Stimulated activated CD4-positive, alpha-beta T cell treated with anti-CD3 and anti-CD28 coated beads, TNF-alpha, amount 100 ng/mL, for 4 hours (primary cell): Measurements from ENCODE around the gene ACTMAP.
"Not testable (repeated sequence)": the region's sequence is repeated elsewhere in the genome, so short reads cannot be mapped to it uniquely, and the experiment has no call there.

Experiments used
- DNase-seq, 3 experiments: peaks; one replicate each; pipeline ENCODE4 v3.0.0-alpha.2; 2020; ENCODE audit warnings: low read depth in 3 of 3

ACTMAP gene

DNA sequence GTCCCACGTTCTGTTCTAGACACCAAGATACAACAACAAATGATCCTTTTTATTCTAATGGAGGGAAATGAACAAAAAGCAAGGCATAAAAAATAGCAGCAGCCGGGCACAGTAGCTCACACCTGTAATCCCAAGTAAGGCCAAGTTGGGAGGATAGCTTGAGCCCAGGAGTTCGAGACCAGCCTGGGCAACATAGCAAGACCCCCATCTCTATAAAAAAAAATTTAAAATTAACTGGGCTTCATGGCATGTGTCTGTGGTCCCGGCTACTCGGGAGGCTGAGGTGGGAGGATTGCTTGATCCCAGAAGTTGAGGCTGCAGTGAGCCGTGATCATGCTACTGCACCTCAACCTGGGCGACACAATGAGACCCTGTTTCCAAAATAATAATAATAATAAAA lies 26.1 kb upstream of the ACTMAP start:
- no peak for DNase-seq

DNA sequence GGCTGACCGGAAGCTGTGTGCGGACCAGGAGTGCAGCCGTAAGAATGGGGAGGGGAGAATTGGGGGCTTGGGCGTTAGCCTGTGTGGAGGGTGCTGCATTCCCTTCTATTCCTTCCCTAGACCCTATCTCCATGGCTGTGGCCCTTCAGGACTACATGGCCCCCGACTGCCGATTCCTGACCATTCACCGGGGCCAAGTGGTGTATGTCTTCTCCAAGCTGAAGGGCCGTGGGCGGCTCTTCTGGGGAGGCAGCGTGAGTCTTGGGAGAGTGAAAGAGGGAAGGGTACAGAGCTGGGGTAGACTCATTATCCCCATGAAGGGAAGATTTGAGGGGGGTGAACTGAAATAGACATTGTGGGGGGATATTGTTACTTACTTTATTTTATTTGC lies 25.4 kb upstream of the ACTMAP start:
- no peak for DNase-seq

DNA sequence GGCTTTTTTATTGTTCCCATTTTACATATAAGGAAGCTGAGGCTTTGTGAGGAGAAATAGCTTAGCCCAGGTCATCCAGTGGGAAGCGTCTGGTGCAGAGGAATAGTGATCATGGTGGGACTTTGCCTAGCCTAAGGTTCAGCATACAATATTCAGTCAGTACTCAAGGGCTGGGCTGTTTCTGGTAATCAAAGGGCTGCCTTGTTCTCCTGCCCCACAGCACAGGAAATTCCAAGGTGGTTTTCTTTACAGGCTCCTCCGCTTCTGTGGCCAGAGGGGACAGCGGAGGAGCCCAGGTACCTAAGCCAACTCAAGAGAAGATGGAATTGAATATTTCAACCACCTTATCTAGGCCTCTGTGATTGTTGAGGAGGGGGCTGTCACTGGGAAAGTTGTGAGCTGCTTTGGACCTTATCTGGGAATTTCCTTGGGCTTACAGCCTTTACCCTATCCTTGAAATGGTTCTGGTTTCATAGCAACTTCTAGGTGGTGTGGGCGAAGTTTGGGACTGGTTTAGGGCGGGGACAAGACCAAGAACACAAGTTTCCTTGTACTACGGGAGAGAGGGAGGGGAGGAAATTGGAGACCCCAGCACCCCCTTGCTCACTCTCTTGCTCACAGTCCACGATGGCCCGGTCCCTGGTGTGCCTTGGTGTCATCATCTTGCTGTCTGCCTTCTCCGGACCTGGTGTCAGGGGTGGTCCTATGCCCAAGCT lies 24.8 kb upstream of the ACTMAP start, which contains the start of gene MIA:
Gene MIA (plus strand): TSS at position 606 of the 716 bp plus-strand sequence. CDS start 22 bp downstream, at position 628.
- DNase-seq: no peak

DNA sequence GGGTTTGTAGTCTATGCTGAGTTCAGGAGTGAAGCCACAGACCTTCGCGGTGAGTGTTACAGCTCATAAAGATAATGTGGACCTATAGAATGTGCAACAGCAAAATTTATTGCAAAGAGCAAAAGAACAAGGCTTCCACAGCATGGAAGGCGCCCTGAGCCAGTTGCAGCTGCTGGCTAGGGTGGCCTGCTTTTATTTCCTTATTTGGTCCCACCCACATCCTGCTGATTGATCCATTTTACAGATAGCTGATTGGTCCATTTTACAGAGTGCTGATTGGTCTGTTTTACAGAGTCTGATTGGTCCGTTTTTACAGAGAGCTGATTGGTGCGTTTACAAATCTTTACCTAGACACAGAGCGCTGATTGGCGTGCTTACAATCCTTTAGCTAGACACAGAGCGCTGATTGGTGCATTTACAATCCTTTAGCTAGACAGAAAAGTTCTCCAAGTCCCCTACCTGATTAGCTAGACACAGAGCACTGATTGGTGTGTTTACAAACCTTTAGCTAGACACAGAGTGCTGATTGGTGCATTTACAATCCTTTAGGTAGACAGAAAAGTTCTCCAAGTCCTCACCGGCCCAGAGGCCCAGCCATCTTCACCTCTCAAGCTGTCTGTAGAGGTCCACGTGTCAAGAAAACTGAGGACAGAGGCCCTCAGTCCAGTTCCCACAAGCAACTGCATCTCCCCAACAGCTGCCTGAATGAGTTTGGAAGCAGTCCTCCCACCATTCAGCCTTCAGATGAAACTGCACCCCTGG lies 21.0 kb upstream of the ACTMAP start:
- not testable (repeated sequence) for DNase-seq

DNA sequence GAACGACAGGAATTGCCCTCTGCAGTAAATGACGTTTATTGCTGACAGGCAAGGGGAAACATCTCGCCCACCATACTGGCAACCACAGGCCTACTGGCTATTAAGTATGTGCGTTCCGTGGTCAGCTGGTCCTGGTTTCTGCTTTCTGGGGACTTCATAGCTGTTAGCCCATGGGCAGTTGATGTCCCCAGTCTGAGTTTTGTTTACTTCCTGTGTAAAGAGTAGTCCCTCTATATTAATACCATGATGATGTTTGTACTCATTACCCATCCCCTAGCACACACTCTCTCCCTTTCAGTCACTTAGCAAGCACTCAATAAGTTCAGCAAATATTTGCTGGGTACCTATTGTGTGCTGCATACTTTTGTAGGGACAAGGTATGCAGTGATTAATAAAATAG lies 18.6 kb upstream of the ACTMAP start:
- no peak for DNase-seq

DNA sequence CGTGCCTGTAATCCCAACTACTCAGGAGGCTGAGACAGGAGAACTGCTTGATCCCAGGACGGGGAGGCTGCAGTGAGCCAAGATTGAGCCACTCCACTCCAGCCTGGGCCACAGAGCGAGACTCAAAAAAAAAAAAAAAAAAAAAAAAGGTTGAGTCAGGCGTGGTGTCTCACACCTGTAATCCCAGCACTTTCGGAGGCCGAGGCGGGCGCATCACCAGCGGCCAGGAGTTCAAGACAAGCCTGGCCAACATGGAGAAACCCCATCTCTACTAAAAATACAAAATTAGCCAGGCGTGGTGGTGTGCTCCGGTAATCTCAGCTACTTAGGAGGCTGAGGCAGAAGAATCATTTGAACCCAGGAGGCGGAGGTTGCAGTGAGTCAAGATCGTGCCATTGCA lies 16.1 kb upstream of the ACTMAP start:
- DNase-seq: not testable (repeated sequence)

DNA sequence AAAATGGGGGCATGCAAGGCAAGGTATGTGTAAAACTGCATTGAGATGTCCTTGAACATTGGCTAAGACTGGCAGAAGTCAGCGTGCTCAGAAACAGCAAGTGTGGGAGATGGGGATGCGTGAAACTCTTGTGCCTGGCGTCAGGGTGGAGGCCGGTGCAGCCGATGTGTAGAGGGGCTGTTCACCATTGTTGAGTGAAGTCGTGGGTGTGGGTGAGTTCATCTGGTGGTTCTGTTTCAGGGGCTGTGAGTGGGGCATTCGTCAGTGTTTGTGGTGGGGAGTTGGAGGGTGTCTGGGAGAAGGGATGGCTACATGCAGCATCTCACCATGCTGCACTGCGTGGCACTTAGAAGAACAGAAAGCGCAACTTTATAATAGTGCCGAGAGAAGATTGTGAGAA lies 13.7 kb upstream of the ACTMAP start:
- DNase-seq: no peak

DNA sequence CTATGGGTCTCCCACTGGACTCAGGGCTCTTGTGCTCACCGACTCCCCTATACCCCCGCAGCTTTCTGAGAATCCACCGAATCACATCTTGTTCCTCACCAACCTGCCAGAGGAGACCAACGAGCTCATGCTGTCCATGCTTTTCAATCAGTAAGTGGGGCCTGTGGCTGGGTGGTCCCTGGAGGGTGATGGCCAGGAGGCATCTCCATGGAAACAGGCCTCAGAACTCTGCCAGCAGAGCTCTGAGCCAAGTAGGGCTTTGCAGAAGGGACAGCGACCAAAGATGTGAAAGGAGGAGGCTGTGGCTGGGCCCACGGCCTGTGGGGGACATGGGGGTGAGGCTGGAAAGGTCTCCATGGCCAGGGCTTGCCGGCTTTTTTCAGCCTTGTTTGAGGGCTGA lies 13.2 kb upstream of the ACTMAP start:
- no peak for DNase-seq

DNA sequence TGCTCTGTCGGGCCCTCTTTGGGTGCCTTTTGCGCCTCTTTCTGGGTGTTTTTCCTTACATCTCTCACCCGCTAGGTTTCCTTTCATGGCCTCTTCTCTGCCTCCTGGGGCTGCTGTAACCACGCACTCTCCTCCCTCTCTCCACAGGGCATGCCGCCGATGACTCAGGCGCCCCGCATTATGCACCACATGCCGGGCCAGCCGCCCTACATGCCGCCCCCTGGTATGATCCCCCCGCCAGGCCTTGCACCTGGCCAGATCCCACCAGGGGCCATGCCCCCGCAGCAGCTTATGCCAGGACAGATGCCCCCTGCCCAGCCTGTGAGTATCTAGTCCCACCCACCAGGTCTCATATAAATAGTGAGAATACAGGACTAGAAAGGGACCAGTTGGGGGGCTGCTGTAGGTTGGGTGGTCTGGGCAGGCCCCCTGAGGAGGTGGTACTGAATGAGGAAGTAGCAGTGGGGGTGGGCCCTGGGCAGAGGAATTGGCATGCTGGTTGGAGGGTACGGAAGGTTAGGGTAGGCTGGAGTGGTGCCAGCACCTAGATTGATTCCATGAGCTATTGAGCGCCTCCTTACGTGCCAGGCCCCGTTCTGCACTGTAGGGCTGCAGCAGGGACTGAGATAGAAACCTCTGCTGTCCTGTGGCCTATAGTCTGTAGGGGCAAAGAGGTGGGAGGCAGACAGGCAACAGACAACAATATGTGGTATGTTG lies 12.6 kb upstream of the ACTMAP start:
- DNase-seq: no peak

DNA sequence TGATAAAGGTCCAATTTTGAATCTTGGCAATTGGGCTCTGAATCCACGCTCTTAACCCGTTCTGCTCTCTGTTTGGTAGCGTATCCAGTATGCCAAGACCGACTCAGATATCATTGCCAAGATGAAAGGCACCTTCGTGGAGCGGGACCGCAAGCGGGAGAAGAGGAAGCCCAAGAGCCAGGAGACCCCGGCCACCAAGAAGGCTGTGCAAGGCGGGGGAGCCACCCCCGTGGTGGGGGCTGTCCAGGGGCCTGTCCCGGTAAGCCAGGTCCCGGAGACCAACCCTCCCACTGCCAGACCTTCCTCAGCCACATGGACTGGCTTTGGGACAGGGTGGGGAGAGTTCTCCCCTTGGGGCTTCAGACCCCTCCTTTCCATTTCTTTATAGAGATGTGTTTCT lies 9.1 kb upstream of the ACTMAP start:
- no peak for DNase-seq

DNA sequence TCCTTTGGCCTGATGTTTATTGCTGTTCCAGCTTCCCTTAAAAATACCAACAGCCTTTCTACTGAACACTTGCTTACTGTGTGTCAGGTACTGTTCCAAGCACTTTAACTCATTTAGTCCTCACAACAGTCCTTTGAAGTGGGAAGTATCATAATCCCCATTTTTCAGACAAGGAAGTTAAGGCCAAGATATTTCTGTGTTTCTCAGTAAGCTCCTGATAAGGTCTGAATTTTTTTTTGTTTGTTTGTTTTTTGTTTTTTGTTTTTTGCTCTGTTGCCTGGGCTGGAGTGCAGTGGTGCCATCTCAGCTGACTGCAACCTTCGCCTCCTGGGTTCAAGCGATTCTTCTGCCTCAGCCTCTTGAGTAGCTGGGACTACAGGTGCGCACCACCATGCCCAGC lies 8.2 kb upstream of the ACTMAP start:
- DNase-seq: no peak

DNA sequence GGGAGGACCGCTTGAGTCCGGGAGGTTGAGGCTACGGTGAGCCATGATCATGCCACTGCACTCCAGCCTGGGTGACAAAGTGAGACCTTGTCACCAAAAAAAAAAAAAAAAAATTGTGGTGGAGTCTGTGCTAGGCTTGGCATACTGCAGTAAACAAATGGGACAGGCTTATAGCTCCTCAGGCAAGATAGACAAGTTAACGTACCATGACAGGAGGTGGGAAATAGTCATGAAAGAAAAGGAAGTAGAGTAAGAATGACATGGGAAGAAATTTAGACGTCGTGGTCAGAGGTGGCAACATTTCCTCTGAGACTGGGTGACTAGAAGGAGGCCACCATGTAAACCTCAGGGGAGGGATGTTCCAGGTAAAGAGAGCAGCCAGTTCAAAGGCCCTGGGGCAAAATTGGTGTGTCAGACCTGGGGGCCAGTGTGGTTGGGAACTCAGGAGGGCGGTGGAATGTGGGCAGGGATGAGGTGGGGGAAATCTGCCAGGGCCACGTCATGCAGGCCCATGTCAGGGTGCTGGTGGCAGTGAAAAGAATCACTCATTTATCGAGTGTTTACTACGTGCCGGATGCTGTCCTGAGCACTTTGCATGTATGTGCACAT lies 6.3 kb upstream of the ACTMAP start:
- no peak for DNase-seq

DNA sequence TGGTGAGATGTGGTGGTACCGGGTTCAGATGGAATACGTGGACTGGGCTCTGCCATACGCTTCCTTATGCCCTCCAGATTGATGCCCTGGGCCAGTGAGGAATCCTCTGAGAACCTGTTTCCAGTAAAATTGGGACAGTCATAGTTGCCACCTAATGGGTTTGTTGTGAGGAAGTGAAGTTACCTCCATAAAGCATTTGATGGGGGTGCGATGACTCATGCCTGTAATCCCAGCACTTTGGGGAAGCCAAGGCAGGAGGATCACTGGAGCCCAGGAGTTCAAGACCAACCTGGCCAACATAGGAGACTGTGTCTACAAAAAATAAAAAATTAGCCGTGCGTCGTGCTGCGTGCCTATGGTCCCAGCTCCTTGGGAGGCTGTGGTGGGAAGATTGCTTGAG lies 5.5 kb upstream of the ACTMAP start:
- no peak for DNase-seq

DNA sequence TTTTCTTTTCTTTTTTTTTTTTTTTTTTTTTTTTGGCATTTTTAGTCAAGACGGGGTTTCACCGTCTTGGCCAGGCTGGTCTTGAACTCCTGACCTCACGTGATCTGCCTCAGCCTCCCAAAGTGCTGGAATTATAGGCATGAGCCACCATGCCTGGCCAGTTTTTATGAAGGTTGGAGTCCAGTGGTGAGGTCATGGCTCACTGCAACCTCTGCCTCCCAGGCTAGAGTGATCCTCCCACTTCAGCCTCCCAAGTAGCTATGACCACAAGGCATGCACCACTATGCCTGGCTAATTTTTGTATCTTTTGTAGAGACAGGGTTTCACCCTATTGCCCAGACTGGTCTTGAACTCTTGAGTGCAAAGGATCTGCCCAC lies 5.0 kb upstream of the ACTMAP start:
- DNase-seq: no peak

DNA sequence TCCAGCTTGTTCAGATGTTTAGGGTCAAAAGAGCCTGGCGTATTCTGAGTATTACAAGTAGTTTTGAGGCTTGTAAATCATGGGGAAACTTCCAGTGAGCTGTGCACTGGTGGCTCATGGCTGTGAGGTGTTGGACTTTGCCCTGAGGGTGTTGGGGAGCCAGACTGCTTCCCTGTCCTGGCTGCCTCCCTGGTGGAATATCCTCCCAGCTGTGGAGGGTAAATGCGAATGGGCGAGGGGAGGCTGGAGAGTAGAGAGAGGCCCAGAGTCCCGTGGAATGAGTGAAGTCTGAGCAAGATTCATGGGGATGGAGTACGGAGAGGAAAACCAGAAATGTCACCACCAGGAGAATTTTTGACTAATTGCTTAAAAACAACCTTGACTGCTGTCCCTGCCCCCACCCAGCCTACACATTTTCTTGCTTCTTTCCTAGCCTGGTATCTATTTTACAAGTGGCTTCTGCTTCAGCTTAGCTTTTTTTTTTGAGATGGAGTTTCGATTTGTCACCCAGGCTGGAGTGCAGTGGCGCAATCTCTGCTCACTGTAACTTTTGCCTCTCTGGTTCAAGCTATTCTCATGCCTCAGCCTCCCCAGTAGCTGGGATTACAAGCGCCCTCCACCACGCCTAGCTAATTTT lies 4.5 kb upstream of the ACTMAP start:
- DNase-seq: no peak

DNA sequence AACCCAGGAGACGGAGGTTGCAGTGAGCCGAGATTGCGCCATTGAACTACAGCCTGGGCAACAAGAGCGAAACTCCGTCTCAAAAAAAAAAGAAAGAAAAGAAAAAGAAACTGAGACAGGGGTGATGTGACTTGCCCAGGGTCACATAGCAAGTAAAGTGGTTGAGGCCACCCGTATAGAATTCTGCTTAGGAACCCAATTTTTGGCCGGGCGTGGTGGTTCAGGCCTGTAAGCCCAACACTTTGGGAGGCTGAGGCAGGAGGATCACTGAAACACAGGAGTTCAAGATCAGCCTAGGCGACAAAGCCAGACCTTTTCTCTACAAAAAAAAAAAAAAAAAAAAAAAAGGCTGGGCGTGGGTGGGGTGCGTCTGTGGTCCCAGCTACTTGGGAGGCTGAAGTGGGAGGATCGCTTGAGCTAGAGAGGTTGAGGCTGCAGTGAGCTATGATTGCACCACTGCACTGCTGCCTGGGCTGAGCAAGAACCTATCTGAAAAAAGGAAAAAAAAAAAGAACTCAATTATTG lies 2.0 kb upstream of the ACTMAP start:
- no peak for DNase-seq

DNA sequence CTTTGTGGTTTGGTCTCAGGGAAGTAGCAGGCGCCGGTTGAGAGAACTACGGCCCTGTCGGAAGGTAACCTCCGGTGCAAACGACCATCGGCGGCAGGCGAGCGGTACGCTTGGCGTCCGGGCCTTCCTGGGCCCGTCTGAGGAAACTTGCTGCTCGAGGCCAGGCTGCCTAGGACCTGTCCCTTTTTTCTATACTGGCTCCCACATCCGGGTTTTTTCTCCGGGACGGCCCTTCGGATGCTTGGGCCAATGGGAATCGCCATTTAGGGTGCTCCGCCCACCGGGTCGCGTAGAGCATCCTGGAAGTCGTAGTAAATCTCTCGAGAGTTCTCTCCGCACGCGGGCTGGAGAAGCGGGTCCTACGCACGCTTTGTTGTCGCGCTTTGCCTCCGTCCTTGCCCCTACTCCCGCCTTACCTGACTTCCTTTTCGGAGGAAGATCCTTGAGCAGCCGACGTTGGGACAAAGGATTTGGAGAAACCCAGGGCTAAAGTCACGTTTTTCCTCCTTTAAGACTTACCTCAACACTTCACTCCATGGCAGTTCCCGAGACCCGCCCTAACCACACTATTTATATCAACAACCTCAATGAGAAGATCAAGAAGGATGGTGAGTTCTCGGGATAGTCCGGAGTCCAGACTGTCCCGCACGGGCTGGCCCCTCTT lies 729 bp upstream of the ACTMAP start, which contains the start of gene SNRPA:
Gene SNRPA (plus strand): TSS at position 330 of the 664 bp plus-strand sequence. CDS start 206 bp downstream, at position 536.
- DNase-seq: peak; percentile 92 to 95 (median 92)

DNA sequence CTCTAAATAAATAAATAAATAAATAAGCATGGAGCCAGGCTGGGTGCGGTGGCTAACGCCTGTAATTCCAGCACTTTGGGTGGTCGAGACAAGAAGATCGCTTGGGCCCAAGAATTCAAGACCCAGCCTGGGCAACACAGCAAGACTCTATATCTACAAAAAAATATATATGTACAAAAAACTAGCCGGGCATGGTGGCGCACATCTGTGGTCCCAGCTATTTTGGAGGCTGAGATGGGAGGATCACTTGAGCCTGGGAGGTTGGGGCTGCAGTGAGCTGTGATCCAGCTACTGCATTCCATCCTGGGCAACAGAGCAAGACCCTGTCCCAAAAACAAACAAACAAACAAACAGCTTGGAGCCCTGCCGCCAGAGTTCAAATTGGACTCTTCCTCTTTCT lies 2.7 kb downstream of the ACTMAP start:
- DNase-seq: no peak

DNA sequence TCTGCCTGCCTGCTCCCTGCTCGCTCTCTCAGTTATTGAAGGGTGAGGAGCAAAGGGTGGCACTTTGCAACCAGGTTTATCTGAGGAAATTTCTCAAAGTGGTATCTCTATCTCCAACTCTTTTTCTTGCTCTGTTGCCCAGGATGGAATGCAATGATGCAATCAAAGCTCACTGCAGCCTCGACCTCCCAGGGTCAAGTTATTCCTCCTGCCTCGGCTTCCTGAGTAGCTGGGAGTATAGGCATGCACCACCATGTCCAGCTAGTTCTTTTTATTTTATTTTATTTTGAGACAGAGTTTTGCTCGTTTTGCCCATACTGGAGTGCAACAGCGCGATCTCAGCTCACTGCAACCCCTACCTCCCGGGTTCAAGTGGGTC lies 4.9 kb downstream of the ACTMAP start:
- no peak for DNase-seq

DNA sequence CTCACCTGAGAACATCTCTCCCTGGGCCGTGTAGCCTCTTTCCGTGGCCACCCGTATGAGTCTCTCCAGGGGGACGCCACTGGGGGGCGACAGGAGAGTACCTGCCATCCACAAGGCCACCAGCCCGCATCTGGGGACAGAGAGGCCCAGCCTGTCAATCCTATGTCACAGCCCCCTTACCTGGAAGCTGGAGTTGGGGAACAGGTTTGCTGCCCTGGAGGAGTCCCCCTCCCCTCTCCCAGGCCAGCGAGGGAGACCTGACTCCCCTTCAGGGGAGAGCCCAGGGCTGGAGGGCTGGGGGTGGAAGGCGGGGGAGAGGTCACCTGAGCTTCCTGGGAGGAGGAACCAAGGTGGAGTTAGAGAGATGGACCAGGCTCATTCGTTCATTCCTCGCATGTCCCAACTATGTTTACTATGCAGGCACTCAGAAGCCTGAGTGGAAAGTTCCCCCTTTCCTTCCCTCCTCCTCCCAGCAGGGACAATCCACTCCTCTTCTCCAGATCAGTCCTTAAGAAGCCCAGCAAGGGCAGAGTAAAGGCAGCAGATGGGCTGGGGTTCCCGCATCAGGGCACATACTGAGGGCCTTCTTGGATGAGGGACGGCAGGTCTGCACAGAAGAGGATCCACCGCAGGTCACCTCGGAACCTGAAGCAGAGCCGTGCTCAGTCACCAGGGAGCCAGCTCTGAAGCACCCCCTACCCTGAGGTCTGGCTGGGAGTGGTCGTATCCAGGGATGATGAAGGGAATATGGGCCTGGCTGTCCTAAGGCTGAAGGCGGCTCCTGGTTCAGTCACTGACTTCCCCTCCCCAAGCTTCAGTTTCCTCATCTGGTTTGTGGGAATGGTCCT lies 5.5 kb downstream of the ACTMAP start:
- no peak for DNase-seq
